IMR-90 (cell line): ENCODE data around the gene NCR2. TPM values are rescaled to one million over a fixed set of nuclear protein-coding genes. Genes with fewer than 3 reads are reported as not detected.

Experiments used
- ATAC-seq: fragments of 200-7000 bp; cut with Tn5 transposase; 2 replicates; pipeline ENCODE4 v1.9.1; 2020; ENCODE audit warnings: low read depth, mild to moderate bottlenecking, moderate library complexity
- BruUV-seq: library from RNA; stranded (reverse); fragments of 400-500 nt; replicated peaks from 2 replicates; lab custom pipeline; 2021; lab: Mats Ljungman, UMichigan
- CTCF ChIA-PET: fragments of 300-600 bp; formaldehyde crosslinking; extraction: SDS; loops from one replicate; lab custom pipeline; 2021; ENCODE audit warnings: antibody characterized with exemption; lab: Yijun Ruan, JAX
- POLR2A ChIA-PET: fragments of 300-600 bp; sonication (Branson Sonifier 250); formaldehyde crosslinking; loops from one replicate; lab custom pipeline; 2022; ENCODE audit warnings: antibody characterized with exemption; ENCODE audit not compliant: unreplicated experiment; lab: Charles Lee
- DNase-seq: peaks from one replicate; pipeline ENCODE4 v3.0.0; 2013
- H2AFZ ChIP-seq: replicated peaks from 2 replicates; pipeline ENCODE3; 2013; ENCODE audit warnings: low read length, mild to moderate bottlenecking; ENCODE audit not compliant: poor library complexity
- H2AK5ac ChIP-seq: 2 replicates; pipeline ENCODE4 v1.6.1; 2013; ENCODE audit warnings: low read depth, low read length, inconsistent platforms
- H2AK9ac ChIP-seq: replicated peaks from 2 replicates; pipeline ENCODE3; 2013; ENCODE audit warnings: mild to moderate bottlenecking, low read depth, low read length, moderate library complexity; ENCODE audit not compliant: poor library complexity
- H2BK120ac ChIP-seq: 2 replicates; pipeline ENCODE4 v1.6.1; 2013; ENCODE audit warnings: low read depth, low read length, inconsistent platforms
- H2BK15ac ChIP-seq: 3 replicates; pipeline ENCODE4 v1.6.1; 2013; ENCODE audit warnings: low read depth, low read length, inconsistent platforms
- H2BK20ac ChIP-seq: 2 replicates; pipeline ENCODE4 v1.6.1; 2013; ENCODE audit warnings: low read depth, mild to moderate bottlenecking, inconsistent platforms, low read length, moderate library complexity
- H2BK5ac ChIP-seq: 2 replicates; pipeline ENCODE4 v1.6.1; 2013; ENCODE audit warnings: mild to moderate bottlenecking, low read depth, low read length, inconsistent platforms; ENCODE audit not compliant: poor library complexity, severe bottlenecking
- H3K14ac ChIP-seq: replicated peaks from 2 replicates; pipeline ENCODE4 v1.6.1; 2013; ENCODE audit warnings: low read depth, low read length, inconsistent platforms
- H3K18ac ChIP-seq: 2 replicates; pipeline ENCODE4 v1.6.1; 2013; ENCODE audit warnings: low read depth, low read length, control low read depth
- H3K23ac ChIP-seq: 2 replicates; pipeline ENCODE4 v1.6.1; 2013; ENCODE audit warnings: low read depth, low read length, inconsistent platforms
- H3K27ac ChIP-seq: 2 replicates; pipeline ENCODE4 v1.5.1; 2013; ENCODE audit warnings: mild to moderate bottlenecking, control low read depth, low read length; ENCODE audit not compliant: insufficient read depth
- H3K27me3 ChIP-seq: 2 replicates; pipeline ENCODE4 v1.6.1; 2013; ENCODE audit warnings: low read length; ENCODE audit not compliant: control insufficient read depth, insufficient read depth
- H3K36me3 ChIP-seq: 2 replicates; pipeline ENCODE4 v1.6.1; 2013; ENCODE audit warnings: low read length, mixed read lengths; ENCODE audit not compliant: control insufficient read depth, insufficient read depth
- H3K4ac ChIP-seq: 2 replicates; pipeline ENCODE4 v1.6.1; 2013; ENCODE audit warnings: low read depth, low read length, inconsistent platforms
- H3K4me1 ChIP-seq: 2 replicates; pipeline ENCODE4 v1.6.1; 2013; ENCODE audit warnings: low read length, mixed read lengths; ENCODE audit not compliant: control insufficient read depth, insufficient read depth
- H3K4me2 ChIP-seq: 2 replicates; pipeline ENCODE4 v1.6.1; 2013; ENCODE audit warnings: low read depth, mild to moderate bottlenecking, control low read depth, low read length, moderate library complexity
- H3K4me3 ChIP-seq: 2 replicates; pipeline ENCODE4 v1.5.1; 2013; ENCODE audit warnings: low read depth, mild to moderate bottlenecking, control low read depth, low read length, moderate library complexity; ENCODE audit not compliant: insufficient read depth
- H3K56ac ChIP-seq: 2 replicates; pipeline ENCODE4 v1.6.1; 2013; ENCODE audit warnings: low read length, inconsistent platforms; ENCODE audit not compliant: insufficient read depth; ENCODE audit errors: extremely low read depth
- H3K79me1 ChIP-seq, 2 experiments: 2 replicates each; pipeline ENCODE4 v1.6.1; 2013; ENCODE audit warnings: low read length in 2 of 2, inconsistent platforms in 1 of 2, low read depth in 1 of 2
- H3K9ac ChIP-seq: 2 replicates; pipeline ENCODE4 v1.6.1; 2013; ENCODE audit warnings: low read depth, low read length, control low read depth
- H3K9me1 ChIP-seq: 2 replicates; pipeline ENCODE4 v1.6.1; 2013; ENCODE audit warnings: low read length, inconsistent platforms; ENCODE audit not compliant: insufficient read depth
- H3K9me3 ChIP-seq: 2 replicates; pipeline ENCODE4 v1.6.1; 2013; ENCODE audit warnings: low read length; ENCODE audit not compliant: control insufficient read depth, insufficient read depth
- H4K20me1 ChIP-seq: 2 replicates; pipeline ENCODE4 v1.6.1; 2013; ENCODE audit warnings: low read length, inconsistent platforms; ENCODE audit not compliant: insufficient read depth
- H4K5ac ChIP-seq: 2 replicates; pipeline ENCODE4 v1.6.1; 2013; ENCODE audit warnings: mild to moderate bottlenecking, low read depth, low read length, control low read depth
- H4K8ac ChIP-seq, 2 experiments: 2 replicates each; pipeline ENCODE4 v1.6.1; 2013; ENCODE audit warnings: low read depth in 2 of 2, low read length in 2 of 2, control low read depth in 1 of 2, inconsistent platforms in 1 of 2
- H4K91ac ChIP-seq: 2 replicates; pipeline ENCODE4 v1.6.1; 2013; ENCODE audit warnings: low read depth, low read length, inconsistent platforms; ENCODE audit not compliant: insufficient read depth
- BHLHE40 ChIP-seq: fragments of 150-350 bp; IDR thresholded peaks from 2 replicates; pipeline ENCODE4 v1.6.1; 2016; ENCODE audit warnings: mild to moderate bottlenecking, low read depth, low read length
- CEBPB ChIP-seq: IDR thresholded peaks from 2 replicates; pipeline ENCODE4 v1.6.1; 2012; ENCODE audit warnings: low read depth, low read length, improper control_type of control experiment
- CHD1 ChIP-seq: IDR thresholded peaks from 2 replicates; pipeline ENCODE4 v1.6.1; 2012; ENCODE audit warnings: low read depth, low read length, improper control_type of control experiment
- FOS ChIP-seq: fragments of 150-350 bp; IDR thresholded peaks from 2 replicates; pipeline ENCODE4 v1.6.1; 2016; ENCODE audit warnings: low read depth, low read length
- MAFK ChIP-seq: IDR thresholded peaks from 2 replicates; pipeline ENCODE4 v1.6.1; 2012; ENCODE audit warnings: low read depth, low read length, improper control_type of control experiment
- MAZ ChIP-seq: IDR thresholded peaks from 2 replicates; pipeline ENCODE4 v1.6.1; 2012; ENCODE audit warnings: low read depth, mild to moderate bottlenecking, low read length, improper control_type of control experiment, moderate library complexity, borderline replicate concordance
- MXI1 ChIP-seq: IDR thresholded peaks from 2 replicates; pipeline ENCODE4 v1.6.1; 2012; ENCODE audit warnings: low read depth, mild to moderate bottlenecking, low read length, moderate library complexity, borderline replicate concordance
- POLR2A ChIP-seq: IDR thresholded peaks from 2 replicates; pipeline ENCODE4 v1.6.1; 2012; ENCODE audit warnings: mild to moderate bottlenecking, low read depth, low read length
- RAD21 ChIP-seq: IDR thresholded peaks from 2 replicates; pipeline ENCODE4 v1.6.1; 2012; ENCODE audit warnings: low read length, improper control_type of control experiment
- RCOR1 ChIP-seq: IDR thresholded peaks from 2 replicates; pipeline ENCODE4 v1.6.1; 2012; ENCODE audit warnings: mild to moderate bottlenecking, low read length, improper control_type of control experiment; ENCODE audit not compliant: insufficient replicate concordance
- WGBS, 2 experiments: methylation state at CpG; one replicate each; pipeline versions ENCODE4 v1.1.5 to v1.1.7; 2013; ENCODE audit warnings: missing lambda C conversion rate in 2 of 2; ENCODE audit not compliant: insufficient read length in 1 of 2; ENCODE audit errors: extremely low coverage in 2 of 2; 5-methylcytosine and 5-hydroxymethylcytosine counted together
- dilution Hi-C: fragments of 300-500 bp; cut with HindIII; formaldehyde crosslinking; loops from one replicate; pipeline ENCODE4 v1.14.3; 2018; ENCODE audit warnings: low sequenced_read_pairs; ENCODE audit not compliant: unreplicated experiment
- in situ Hi-C: fragments of 300-500 bp; cut with MboI; formaldehyde crosslinking; loops from 3 replicates; pipeline ENCODE4 v1.14.3; 2019; ENCODE audit warnings: low sequenced_read_pairs, inconsistent platforms, mixed read lengths
- intact Hi-C: fragments of 100-400 bp; cut with micrococcal nuclease; formaldehyde crosslinking; loops from 2 replicates; pipeline ENCODE4 v1.10.0; 2022
- polyA plus RNA-seq, 3 experiments: library from polyadenylated mRNA; depleted of rRNA; stranded (reverse); fragments of >200 nt; gene quantifications; 2 replicates each; pipeline ENCODE4 v1.2.3, GENCODE V29; 2012; ENCODE audit warnings: low replicate concordance in 1 of 3
- total RNA-seq: library from RNA; depleted of rRNA; stranded (reverse); fragments of >200 nt; gene quantifications from 2 replicates; pipeline ENCODE4 v1.2.3, GENCODE V29; 2012
- TF ChIP-seq, protein P1 (sequence below): conservative IDR thresholded peaks from 2 replicates; pipeline ENCODE4 v1.5.1; 2012; ENCODE audit warnings: mild to moderate bottlenecking, low read depth, low read length, improper control_type of control experiment
- TF ChIP-seq, protein P2 (sequence below): fragments of 150-350 bp; IDR thresholded peaks from 2 replicates; pipeline ENCODE4 v1.6.1; 2016; ENCODE audit warnings: low read depth, mild to moderate bottlenecking, low read length, moderate library complexity, borderline replicate concordance

Gene NCR2
- total and polyA plus RNA-seq, 2 of the 4 experiments (the other 2 are of a cell fraction) = not detected

DNA sequence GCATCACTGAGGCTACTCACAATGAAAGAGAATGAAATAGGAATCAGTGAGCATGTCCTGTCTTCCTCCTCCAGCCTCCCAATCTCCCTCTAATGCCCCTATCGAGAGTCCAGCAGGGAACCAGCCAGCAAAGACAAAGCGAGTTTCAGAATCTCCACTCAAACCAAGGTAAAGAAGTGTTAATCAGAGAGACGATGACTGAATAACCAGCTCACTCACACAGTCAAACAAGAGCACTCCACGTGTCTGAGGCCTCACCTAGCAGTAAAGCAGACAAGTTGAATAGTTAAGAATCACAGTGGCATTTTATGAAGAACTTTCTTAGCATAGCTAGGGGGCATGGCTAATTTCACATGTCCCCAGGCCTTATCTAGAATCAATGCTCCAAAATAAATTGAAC is 45.6 kb upstream of the NCR2 start:
- Histone ChIP-seq H3K23ac (no peak overlapping the region), H3K4me2 (no peak overlapping the region), H3K14ac (no peak overlapping the region), H4K8ac (no peak overlapping the region), H2BK20ac (no peak overlapping the region), H3K4me1 (no peaks in the 10 kb centered on the region), H2BK5ac (no peak overlapping the region), H3K18ac (no peak overlapping the region), H3K9ac (no peak overlapping the region), H3K9me1 (no peaks in the 10 kb centered on the region), H3K4ac (no peak overlapping the region), H4K91ac (no peak overlapping the region), H3K9me3 (no peaks in the 10 kb centered on the region), H3K56ac (no peak overlapping the region), H3K4me3 (no peak overlapping the region), H2AK9ac (no peak overlapping the region), H2BK15ac (no peak overlapping the region), H3K27ac (no peak overlapping the region), H2AFZ (no peak overlapping the region), H4K20me1 (no peaks in the 10 kb centered on the region), H2BK120ac (no peak overlapping the region), H3K36me3 (no peaks in the 10 kb centered on the region), H2AK5ac (no peak overlapping the region), H3K79me1 (no peaks in the 10 kb centered on the region), H3K27me3 (peaks cover 9% of the 10 kb centered on the region), H4K5ac (no peak overlapping the region)
- in situ Hi-C loops = no loop called here
- dilution Hi-C loops = no loop called here
- WGBS, 2 experiments = no CpG with 5 or more reads among the region's 4 CpGs
- CTCF ChIA-PET = no interaction called here
- no TSS peak for BruUV-seq
- TF ChIP-seq FOS (no peak), BHLHE40 (no peak), RCOR1 (no peak), CHD1 (no peak), POLR2A (no peak), MXI1 (no peak), RAD21 (no peak), CEBPB (no peak), MAZ (no peak), MAFK (no peak)
- TF ChIP-seq, protein P1, sequence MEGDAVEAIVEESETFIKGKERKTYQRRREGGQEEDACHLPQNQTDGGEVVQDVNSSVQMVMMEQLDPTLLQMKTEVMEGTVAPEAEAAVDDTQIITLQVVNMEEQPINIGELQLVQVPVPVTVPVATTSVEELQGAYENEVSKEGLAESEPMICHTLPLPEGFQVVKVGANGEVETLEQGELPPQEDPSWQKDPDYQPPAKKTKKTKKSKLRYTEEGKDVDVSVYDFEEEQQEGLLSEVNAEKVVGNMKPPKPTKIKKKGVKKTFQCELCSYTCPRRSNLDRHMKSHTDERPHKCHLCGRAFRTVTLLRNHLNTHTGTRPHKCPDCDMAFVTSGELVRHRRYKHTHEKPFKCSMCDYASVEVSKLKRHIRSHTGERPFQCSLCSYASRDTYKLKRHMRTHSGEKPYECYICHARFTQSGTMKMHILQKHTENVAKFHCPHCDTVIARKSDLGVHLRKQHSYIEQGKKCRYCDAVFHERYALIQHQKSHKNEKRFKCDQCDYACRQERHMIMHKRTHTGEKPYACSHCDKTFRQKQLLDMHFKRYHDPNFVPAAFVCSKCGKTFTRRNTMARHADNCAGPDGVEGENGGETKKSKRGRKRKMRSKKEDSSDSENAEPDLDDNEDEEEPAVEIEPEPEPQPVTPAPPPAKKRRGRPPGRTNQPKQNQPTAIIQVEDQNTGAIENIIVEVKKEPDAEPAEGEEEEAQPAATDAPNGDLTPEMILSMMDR = no peak
- TF ChIP-seq, protein P2, sequence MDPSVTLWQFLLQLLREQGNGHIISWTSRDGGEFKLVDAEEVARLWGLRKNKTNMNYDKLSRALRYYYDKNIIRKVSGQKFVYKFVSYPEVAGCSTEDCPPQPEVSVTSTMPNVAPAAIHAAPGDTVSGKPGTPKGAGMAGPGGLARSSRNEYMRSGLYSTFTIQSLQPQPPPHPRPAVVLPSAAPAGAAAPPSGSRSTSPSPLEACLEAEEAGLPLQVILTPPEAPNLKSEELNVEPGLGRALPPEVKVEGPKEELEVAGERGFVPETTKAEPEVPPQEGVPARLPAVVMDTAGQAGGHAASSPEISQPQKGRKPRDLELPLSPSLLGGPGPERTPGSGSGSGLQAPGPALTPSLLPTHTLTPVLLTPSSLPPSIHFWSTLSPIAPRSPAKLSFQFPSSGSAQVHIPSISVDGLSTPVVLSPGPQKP = no peak
- intact Hi-C loops = no loop called here
- POLR2A ChIA-PET = no interaction called here
- DNase-seq = no peak
- no peak for ATAC-seq
